Kidney (tissue), 14 donors: ENCODE measurements around the gene ALOX12B. TPM values are rescaled to one million over a fixed set of nuclear protein-coding genes. Genes with fewer than 3 reads are reported as not detected.

Source experiments
- DNase-seq, 5 donors: peaks; one replicate each; pipeline ENCODE4 v3.0.0-alpha.2; 2013 to 2020
- FAIRE-seq: peaks from 2 replicates; lab custom pipeline; 2012; peaks lifted over from hg19 to GRCh38; lab: Jason Lieb, UNC
- H3K27ac ChIP-seq, 2 donors: one replicate each; pipeline ENCODE4 v1.7.0; 2013; ENCODE audit warnings: low read depth in 2 of 2, low read length in 2 of 2, inconsistent platforms in 1 of 2
- H3K27me3 ChIP-seq: one replicate; pipeline ENCODE4 v1.7.1; 2013; ENCODE audit warnings: low read length, inconsistent platforms; ENCODE audit not compliant: control insufficient read depth, insufficient read depth
- H3K36me3 ChIP-seq, 3 donors: one replicate each; pipeline versions ENCODE4 v1.7.0 to v1.7.1; 2013; ENCODE audit warnings: low read length in 3 of 3, control low read depth in 1 of 3, inconsistent platforms in 1 of 3; ENCODE audit not compliant: insufficient read depth in 3 of 3, control insufficient read depth in 2 of 3
- H3K4me1 ChIP-seq, 3 donors: one replicate each; pipeline versions ENCODE4 v1.7.0 to v1.7.1; 2013; ENCODE audit warnings: low read length in 3 of 3, inconsistent platforms in 1 of 3, low read depth in 1 of 3; ENCODE audit not compliant: control insufficient read depth in 2 of 3, insufficient read depth in 2 of 3
- H3K4me3 ChIP-seq, 3 donors: one replicate each; pipeline versions ENCODE4 v1.7.0 to v1.8.1; 2013; ENCODE audit warnings: low read length in 3 of 3, control low read depth in 1 of 3, inconsistent platforms in 1 of 3
- H3K9ac ChIP-seq, 3 donors: one replicate each; pipeline versions ENCODE4 v1.7.0 to v1.7.1; 2013; ENCODE audit warnings: low read length in 3 of 3, control low read depth in 1 of 3, inconsistent platforms in 1 of 3
- H3K9me3 ChIP-seq, 3 donors: one replicate each; pipeline versions ENCODE4 v1.7.0 to v1.7.1; 2013; ENCODE audit warnings: low read length in 3 of 3, control low read depth in 1 of 3, inconsistent platforms in 1 of 3; ENCODE audit not compliant: control insufficient read depth in 2 of 3, insufficient read depth in 1 of 3
- CTCF ChIP-seq: IDR thresholded peaks from 3 replicates; pipeline ENCODE4 v1.5.1; 2012; ENCODE audit warnings: mild to moderate bottlenecking, moderate library complexity, borderline replicate concordance; ENCODE audit not compliant: insufficient read depth; ENCODE audit errors: extremely low read depth
- intact Hi-C: fragments of 100-400 bp; cut with DNase I; formaldehyde crosslinking; loops from one replicate; pipeline ENCODE4 v1.11.1; 2022
- polyA plus RNA-seq: library from polyadenylated mRNA; stranded (reverse); fragments of 350-450 nt; fragmentation: Illumina TruSeq; extraction: RNeasy Lipid Tissue Mini Kit (QIAGEN cat#74804); gene quantifications from one replicate; pipeline ENCODE4 v1.2.3, GENCODE V29; 2014; ENCODE audit warnings: low read depth, low replicate concordance; ENCODE audit not compliant: insufficient read depth
- total RNA-seq: library from RNA; stranded (reverse); fragmentation: NEBNext Ultra II Directional; extraction: Animal tissue kit (Norgen Biotek cat#: 25700); gene quantifications from one replicate; pipeline ENCODE4 v1.2.1, GENCODE V29; 2021
- donor health status: control.
- donor health status: control.
- donor health status: control.
- donor health status: control.
- donor health status: control.
- donor health status: DM: yes; HTN: yes; CAD: no.
- donor health status: Normal renal cell carcinoma (clear cell type).

ALOX12B gene
- total and polyA plus RNA-seq, 2 donors from 2014 or later = not detected

DNA sequence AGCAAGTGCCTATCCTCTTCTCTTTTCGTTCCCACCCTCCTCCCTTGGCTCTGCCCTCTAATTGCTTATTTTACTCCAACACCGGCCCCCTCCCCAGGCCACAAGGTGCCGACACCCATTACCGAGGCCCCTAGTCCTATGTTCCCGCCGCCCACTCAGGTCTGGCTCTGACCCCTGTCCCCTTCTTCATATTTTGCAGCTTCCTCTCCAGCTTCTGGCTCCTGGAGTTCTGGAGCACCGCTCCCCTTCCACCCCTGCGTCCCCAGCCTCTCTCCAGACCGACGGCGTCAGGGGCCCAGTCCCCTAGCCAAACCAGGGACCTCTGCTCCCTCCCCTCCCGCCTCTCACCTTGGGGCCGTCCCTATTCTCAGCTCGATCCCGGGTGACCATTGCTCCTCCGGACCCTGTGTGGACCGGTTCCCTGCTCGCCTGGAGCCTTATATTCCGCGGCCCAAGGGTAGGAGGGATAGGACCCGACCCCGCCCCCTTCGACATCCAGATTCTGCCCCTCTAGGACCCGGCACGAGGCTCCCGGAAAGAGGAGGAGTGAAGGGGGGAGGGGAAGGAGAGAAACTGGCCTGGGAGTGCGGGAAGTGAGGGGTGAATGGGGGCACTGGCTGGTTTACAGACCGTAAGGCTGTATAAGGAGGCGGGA, 36.3 kb upstream of the ALOX12B start, which contains the start of gene HES7:
TSS of gene HES7 (minus strand) at position 412 of the 655 bp plus-strand sequence. CDS start at position 390, 22 bp downstream.
- no peaks in the 10 kb centered on the region for H3K9me3 ChIP-seq
- peak; percentile 31 to 81 (median 71) for DNase-seq
- intact Hi-C loops = loop anchor here (10.0 kb wide), 1 partner anchor 61 kb away; no protein-coding TSS in a partner anchor
- H3K4me3 ChIP-seq = peak within 1 kb of the TSS; percentile 36 to 48 (median 43)
- no peak for FAIRE-seq
- peak within 1 kb of the TSS in 1 of 3 donors; percentile 12 for H3K9ac ChIP-seq
- TF ChIP-seq CTCF = no peak
- no peaks in the 10 kb centered on the region for H3K36me3 ChIP-seq
- peaks cover 18% of the 10 kb centered on the region for H3K27me3 ChIP-seq
- peaks cover 3 to 42% (median 25%) of the 10 kb centered on the region in 3 donors for H3K4me1 ChIP-seq
- no peak within 1 kb of the TSS for H3K27ac ChIP-seq

DNA sequence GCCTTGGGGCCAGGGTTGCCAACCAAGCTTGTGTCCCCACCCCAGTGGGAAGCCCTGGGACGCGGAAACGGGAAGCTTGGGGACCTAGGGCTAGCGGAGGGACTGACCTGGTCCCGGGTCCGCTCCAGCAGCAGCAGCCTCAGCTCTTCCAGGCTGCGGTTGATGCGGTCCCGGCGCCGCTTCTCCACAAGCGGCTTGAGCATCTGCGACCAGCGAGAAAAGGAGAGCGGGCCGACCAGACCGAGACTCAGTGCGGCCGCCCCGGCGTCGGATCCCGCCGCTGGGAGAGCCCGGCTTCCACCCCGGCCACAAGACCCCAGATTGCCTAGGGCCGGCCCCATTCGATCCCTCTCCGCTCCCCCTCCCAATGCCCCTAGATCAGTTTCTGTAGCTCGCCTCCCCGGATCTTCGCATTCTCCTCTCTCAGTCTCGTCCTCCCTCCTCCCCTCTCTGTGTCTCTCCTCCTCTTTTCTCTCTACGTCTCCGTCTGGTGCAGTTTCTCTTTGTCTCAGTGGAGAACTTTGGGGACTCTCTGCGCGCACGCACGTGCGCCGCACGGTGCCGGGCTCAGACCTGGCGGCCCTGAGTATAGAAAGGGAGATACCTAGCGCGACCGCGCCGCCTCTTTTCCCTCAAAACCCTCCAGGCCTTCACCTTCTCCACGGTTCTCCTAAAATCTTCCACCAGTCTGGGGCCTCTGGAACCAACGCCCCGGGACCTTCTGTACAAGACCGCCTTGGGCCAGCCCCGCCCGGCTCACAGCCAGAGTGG, 35.6 kb upstream of the ALOX12B start:
- no peak for TF ChIP-seq CTCF
- DNase-seq = peak in 4 of 5 donors; percentile 44 to 85 (median 56)
- peaks cover 18% of the 10 kb centered on the region for H3K27me3 ChIP-seq
- no peaks in the 10 kb centered on the region for H3K9me3 ChIP-seq
- peak overlapping the region; percentile 35 to 43 (median 36) for H3K4me3 ChIP-seq
- intact Hi-C loops = loop anchor here (10.0 kb wide), 1 partner anchor 62 kb away; no protein-coding TSS in a partner anchor
- peak overlapping the region in 1 of 3 donors; percentile 15 for H3K9ac ChIP-seq
- H3K36me3 ChIP-seq = no peaks in the 10 kb centered on the region
- H3K27ac ChIP-seq = no peak overlapping the region
- FAIRE-seq = no peak
- H3K4me1 ChIP-seq = peaks cover 3 to 47% (median 29%) of the 10 kb centered on the region in 3 donors

DNA sequence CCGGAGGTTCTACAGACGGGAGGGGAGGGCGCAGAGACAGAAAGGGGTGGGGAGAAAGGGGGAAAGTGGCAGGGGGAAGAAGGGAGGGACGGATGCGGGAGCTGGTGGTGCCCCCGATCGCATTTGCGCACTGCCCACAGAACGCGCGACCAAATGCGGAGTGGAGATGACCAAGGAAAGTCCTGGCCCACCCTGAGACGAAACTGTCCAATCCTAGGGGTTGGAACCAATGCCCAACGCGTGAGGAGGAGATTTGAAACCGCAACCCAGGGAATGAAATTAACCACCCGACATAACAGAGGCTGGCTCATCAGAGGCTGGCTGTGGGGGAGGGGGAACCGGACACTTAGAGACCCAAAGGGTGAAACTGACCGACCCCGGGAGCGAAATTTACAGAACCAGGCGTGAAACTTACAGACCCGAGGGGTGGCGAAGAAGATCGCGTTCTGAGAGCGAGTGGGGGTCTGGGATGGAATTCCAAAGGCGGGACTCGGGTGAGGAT, 35.0 kb upstream of the ALOX12B start:
- TF ChIP-seq CTCF = no peak
- peak overlapping the region in 2 of 3 donors; percentile 15 to 18 for H3K9ac ChIP-seq
- H3K4me3 ChIP-seq = peak overlapping the region; percentile 33 to 36 (median 35)
- no peaks in the 10 kb centered on the region for H3K9me3 ChIP-seq
- peak in 3 of 5 donors; percentile 25 to 53 (median 36) for DNase-seq
- H3K4me1 ChIP-seq = peaks cover 3 to 53% (median 30%) of the 10 kb centered on the region in 3 donors
- no peak overlapping the region for H3K27ac ChIP-seq
- intact Hi-C loops = loop anchor here (10.0 kb wide), 1 partner anchor 62 kb away; no protein-coding TSS in a partner anchor
- no peak for FAIRE-seq
- H3K36me3 ChIP-seq = no peaks in the 10 kb centered on the region
- H3K27me3 ChIP-seq = peaks cover 19% of the 10 kb centered on the region
